B cell (primary cell): Measurements from ENCODE around the gene SLC22A17.

ENCODE experiments used
- CTCF ChIP-seq: fragments of 200-600 bp; IDR thresholded peaks from one replicate; pipeline ENCODE4 v1.8.0; 2022; ENCODE audit warnings: antibody characterized with exemption, mild to moderate bottlenecking
- EZH2 ChIP-seq: IDR thresholded peaks from 2 replicates; pipeline ENCODE4 v1.6.1; 2012; ENCODE audit warnings: borderline replicate concordance, low read depth, mild to moderate bottlenecking, moderate library complexity, low read length; ENCODE audit not compliant: insufficient read depth, poor library complexity, severe bottlenecking

- no peak for TF ChIP-seq CTCF
- no peak for TF ChIP-seq EZH2
Observed at GRCh38 chr14:23351681-23352505, 794 bp downstream of the SLC22A17 start.
